Naive thymus-derived CD8-positive, alpha-beta T cell (primary cell): ENCODE results near the gene SCN4A. TPM values are rescaled to one million over a fixed set of nuclear protein-coding genes. Genes with fewer than 3 reads are reported as not detected.
A peak's percentile ranks its signal among the peaks of the same experiment; 100 is the strongest.

Experiments
- ATAC-seq, 2 donors: fragments of 150-1000 bp; cut with Tn5 transposase in 1 of 2; sonication (Bioruptor Pico), chemical (Tn5 transposase) in 1 of 2; 1 replicate in 1 of 2; 2 replicates in 1 of 2; pipeline ENCODE4 v1.10.0; 2021; ENCODE audit warnings: mild to moderate bottlenecking in 2 of 2, moderate library complexity in 2 of 2
- POLR2A ChIA-PET: fragments of 350-600 bp; sonication (Branson Sonifier 250); formaldehyde crosslinking; loops from one replicate; lab custom pipeline; 2021; ENCODE audit warnings: antibody characterized with exemption; lab: Charles Lee
- DNase-seq, 10 donors: peaks; one replicate each; pipeline versions ENCODE4 v3.0.0 to v3.0.0-alpha.2; 2020 to 2022
- H3K27ac Mint-ChIP-seq, 10 donors: one replicate each; pipeline ENCODE4 v1.8.0; 2020 to 2022; ENCODE audit warnings: mild to moderate bottlenecking in 10 of 10, mixed read lengths in 10 of 10, moderate library complexity in 4 of 10, inconsistent platforms in 1 of 10
- H3K27me3 Mint-ChIP-seq, 5 donors: one replicate each; pipeline ENCODE4 v1.8.0; 2021 to 2022; ENCODE audit warnings: mixed read lengths in 5 of 5
- H3K36me3 Mint-ChIP-seq, 3 donors: one replicate each; pipeline ENCODE4 v1.8.0; 2020 to 2022; ENCODE audit warnings: mixed read lengths in 3 of 3, mild to moderate bottlenecking in 2 of 3, inconsistent platforms in 1 of 3
- H3K4me1 Mint-ChIP-seq, 4 donors: one replicate each; pipeline ENCODE4 v1.8.0; 2021 to 2022; ENCODE audit warnings: mixed read lengths in 4 of 4
- H3K4me3 Mint-ChIP-seq, 10 donors: one replicate each; pipeline ENCODE4 v1.8.0; 2020 to 2022; ENCODE audit warnings: mild to moderate bottlenecking in 10 of 10, mixed read lengths in 10 of 10, moderate library complexity in 6 of 10, inconsistent platforms in 1 of 10
- H3K9me3 Mint-ChIP-seq, 9 donors: one replicate each; pipeline ENCODE4 v1.8.0; 2020 to 2022; ENCODE audit warnings: mixed read lengths in 9 of 9, mild to moderate bottlenecking in 3 of 9, inconsistent platforms in 1 of 9, moderate library complexity in 1 of 9
- polyA plus RNA-seq, 3 donors: library from polyadenylated mRNA; unstranded; fragments of 300-500 nt; fragmentation: Illumina TruSeq; gene quantifications; one replicate each; pipeline ENCODE4 v1.2.3, GENCODE V29; 2021
- total RNA-seq, 8 experiments: library from RNA in 2 of 8; stranded (reverse) in 2 of 8; gene quantifications; one replicate each; pipeline ENCODE4 v1.2.3 and lab custom pipeline; 2021 to 2026

SCN4A gene
- total and polyA plus RNA-seq, 5 experiments from 2014 or later = 0.05 to 0.22 TPM; not detected in 3

DNA sequence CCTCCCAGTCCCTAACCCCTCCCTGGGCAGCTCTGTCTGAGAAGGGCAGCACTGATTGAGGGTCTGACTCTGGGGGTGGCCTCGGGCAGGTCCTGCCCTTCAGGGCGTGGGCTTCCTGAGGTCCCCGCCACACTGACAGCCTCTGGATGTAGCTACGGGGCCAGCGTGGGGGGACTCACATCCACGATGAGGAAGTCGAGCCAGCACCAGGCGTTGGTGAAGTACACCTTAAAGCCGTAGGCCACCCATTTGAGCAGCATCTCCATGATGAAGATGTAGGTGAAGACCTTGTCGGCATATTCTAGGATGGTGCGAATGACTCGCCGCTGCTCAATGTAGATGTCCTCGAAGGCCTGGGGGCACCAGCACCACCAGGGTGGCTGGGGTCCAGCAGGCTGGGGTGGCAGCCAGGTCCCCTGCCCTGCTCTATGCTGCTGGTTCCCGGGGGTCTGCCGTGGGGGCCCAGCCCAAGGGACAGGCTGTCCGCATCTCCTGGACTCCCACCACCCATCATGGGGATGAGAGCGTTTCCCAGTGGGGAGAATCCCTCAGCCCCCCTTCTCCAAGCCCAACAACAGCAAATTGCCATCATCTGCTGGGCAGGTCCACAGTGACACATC, 24.9 kb downstream of the SCN4A start:
- POLR2A ChIA-PET = interaction anchor here (0.6 to 2.7 kb wide), 5 partner anchors 8 to 138 kb away, joined by 3 to 47 read pairs (median 13); partner anchors contain the start of genes CD79B, GH1 and ICAM2
- H3K9me3 Mint-ChIP-seq = no peaks in the 10 kb centered on the region
- H3K4me3 Mint-ChIP-seq = no peak overlapping the region

GRCh38 chr17:63946440-63947363, 26.0 kb downstream of the SCN4A start:
- Mint-ChIP-seq H3K4me1 (peaks cover 14 to 31% (median 23%) of the 10 kb centered on the region in 4 donors), H3K36me3 (no peaks in the 10 kb centered on the region), H3K27ac (peak overlapping the region in 6 of 10 donors; percentile 9 to 82 (median 64)), H3K27me3 (peaks cover 0 to 1% (median 0%) of the 10 kb centered on the region in 5 donors), H3K9me3 (no peaks in the 10 kb centered on the region), H3K4me3 (peak overlapping the region; percentile 61 to 82 (median 74))
- POLR2A ChIA-PET = interaction anchor here (0.5 to 2.7 kb wide), 16 partner anchors 8 to 359 kb away, joined by 3 to 47 read pairs (median 5); partner anchors contain the start of genes CD79B, GH1 and ICAM2
- DNase-seq = peak; percentile 16 to 72 (median 51)
- ATAC-seq = peak; percentile 86 to 88

More for the DNA sequence above, 24.9 kb downstream of the SCN4A start:
- ATAC-seq (no peak), DNase-seq (no peak)
- H3K4me1 Mint-ChIP-seq = peaks cover 13 to 35% (median 23%) of the 10 kb centered on the region in 4 donors
- H3K27me3 Mint-ChIP-seq = peaks cover 0 to 1% (median 0%) of the 10 kb centered on the region in 5 donors
- H3K36me3 Mint-ChIP-seq = no peaks in the 10 kb centered on the region
- no peak overlapping the region for H3K27ac Mint-ChIP-seq

- no peaks in the 10 kb centered on the region for H3K9me3 Mint-ChIP-seq
- peak overlapping the region in 7 of 10 donors; percentile 22 to 82 (median 72) for H3K4me3 Mint-ChIP-seq
- POLR2A ChIA-PET = interaction anchor here (0.5 to 2.7 kb wide), 15 partner anchors 9 to 358 kb away, joined by 3 to 47 read pairs (median 5); partner anchors contain the start of genes CD79B, GH1 and ICAM2
- H3K4me1 Mint-ChIP-seq = peaks cover 13 to 28% (median 23%) of the 10 kb centered on the region in 4 donors
- ATAC-seq = peak; percentile 27 to 35
- H3K27me3 Mint-ChIP-seq = peaks cover 0 to 1% (median 0%) of the 10 kb centered on the region in 5 donors
- DNase-seq = peak in 2 of 10 donors; percentile 9 to 50
- no peaks in the 10 kb centered on the region for H3K36me3 Mint-ChIP-seq
- H3K27ac Mint-ChIP-seq = peak overlapping the region in 3 of 10 donors; percentile 52 to 68 (median 59)
These were observed 26.8 kb downstream of the SCN4A start for GRCh38 chr17:63945784-63946439.

DNA sequence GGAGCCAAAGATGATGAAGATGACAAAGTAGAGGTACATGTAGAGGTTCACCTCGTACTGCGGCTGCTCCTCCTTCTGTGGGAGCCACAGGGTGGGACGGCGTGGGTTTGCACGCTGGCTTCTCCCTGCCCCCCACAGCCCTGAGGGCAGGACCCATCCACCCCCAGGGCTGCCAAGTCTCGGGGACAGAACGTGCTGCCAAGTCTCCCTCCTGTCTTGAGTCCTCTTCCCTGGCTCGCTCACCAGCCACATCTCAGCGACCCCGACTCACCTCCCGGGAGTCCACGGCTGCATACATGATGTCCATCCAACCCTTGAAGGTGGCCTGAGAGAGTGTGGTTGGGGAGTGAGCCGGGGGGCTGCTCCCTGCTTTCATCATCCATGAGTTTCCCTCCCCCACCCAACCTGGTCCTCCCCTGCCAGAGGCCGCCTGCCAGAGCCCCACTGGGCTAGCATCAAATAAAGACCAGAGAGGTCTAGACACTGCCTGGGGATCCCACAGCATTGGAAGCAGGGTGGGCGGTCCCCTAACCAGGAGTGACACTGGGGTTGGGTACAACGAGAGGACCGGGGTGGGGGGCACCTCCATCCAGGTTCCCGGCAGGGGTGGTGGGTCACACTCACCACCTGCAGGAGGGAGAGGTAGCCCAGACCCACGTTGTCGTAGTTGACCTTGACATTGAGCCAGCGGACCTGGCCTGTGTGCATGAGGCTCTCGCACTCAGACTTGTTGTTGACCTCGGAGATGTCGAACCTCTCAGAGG, 27.8 kb downstream of the SCN4A start:
- Mint-ChIP-seq H3K4me3 (peak overlapping the region in 6 of 10 donors; percentile 41 to 73 (median 66)), H3K9me3 (no peaks in the 10 kb centered on the region), H3K36me3 (no peaks in the 10 kb centered on the region), H3K27me3 (peaks cover 0 to 1% (median 0%) of the 10 kb centered on the region in 5 donors), H3K4me1 (peaks cover 11 to 27% (median 23%) of the 10 kb centered on the region in 4 donors), H3K27ac (peak overlapping the region in 2 of 10 donors; percentile 34 to 59)
- DNase-seq = no peak
- POLR2A ChIA-PET = interaction anchor here (1.3 to 2.7 kb wide), 2 partner anchors 8 to 14 kb away, joined by 3 to 47 read pairs; partner anchors contain the start of gene CD79B
- no peak for ATAC-seq

DNA sequence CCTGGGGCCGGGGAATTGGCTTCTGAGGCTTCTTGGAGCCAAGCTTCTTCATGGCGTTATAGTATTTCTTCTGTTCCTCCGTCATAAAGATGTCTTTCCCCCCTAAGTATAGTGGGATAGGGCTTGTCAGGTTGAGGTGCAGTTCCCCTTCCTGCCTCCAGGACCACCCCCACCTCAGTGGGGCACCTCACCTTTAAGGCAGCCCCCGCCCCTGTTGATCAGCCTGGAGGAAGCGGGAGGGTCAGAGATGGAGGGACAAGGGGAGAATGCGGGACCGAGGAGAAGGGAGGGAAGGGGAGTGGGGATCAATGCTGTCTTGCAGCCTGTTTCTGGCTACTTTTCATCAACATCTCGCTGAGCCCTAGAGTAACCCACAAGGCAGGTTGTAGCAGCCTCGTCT, 29.0 kb downstream of the SCN4A start:
- Mint-ChIP-seq H3K36me3 (no peaks in the 10 kb centered on the region), H3K27ac (no peak overlapping the region)

DNA sequence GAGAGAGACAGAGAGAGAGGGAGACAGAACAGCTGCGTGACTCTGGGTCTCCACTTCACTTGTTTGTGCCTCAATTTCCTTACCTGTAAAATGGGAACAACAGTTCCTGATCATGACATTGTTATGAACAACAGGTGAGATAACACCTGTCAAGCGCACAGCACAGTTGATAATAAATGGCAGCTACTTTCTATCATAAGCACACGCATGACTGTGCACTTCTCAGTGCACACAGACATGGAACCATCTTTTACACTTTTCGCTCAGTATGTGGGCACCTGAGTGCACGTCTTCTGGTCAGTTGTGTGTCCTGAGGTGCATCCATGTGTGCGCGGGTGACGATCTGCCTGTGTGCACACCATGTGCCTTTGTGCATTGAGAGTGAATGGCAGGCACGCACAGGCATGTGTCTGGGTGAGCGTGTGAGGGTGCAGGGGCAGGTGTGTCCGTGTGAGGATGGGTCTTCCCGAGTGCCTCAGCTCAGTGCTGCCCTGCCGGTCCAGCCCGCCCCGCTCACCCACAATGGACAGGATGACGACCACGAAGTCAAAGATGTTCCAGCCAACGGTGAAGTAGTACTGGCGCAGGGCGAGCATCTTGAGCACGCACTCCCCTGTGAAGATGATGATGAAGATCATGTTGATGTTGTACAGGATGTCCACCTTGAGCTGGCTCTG, 30.3 kb downstream of the SCN4A start:
- DNase-seq (no peak), ATAC-seq (no peak)
- Mint-ChIP-seq H3K9me3 (no peaks in the 10 kb centered on the region), H3K4me3 (no peak overlapping the region), H3K27ac (peak overlapping the region in 2 of 10 donors; percentile 15 to 82), H3K27me3 (peaks cover 0 to 1% (median 0%) of the 10 kb centered on the region in 5 donors), H3K4me1 (peaks cover 18 to 47% (median 27%) of the 10 kb centered on the region in 4 donors), H3K36me3 (no peaks in the 10 kb centered on the region)
- POLR2A ChIA-PET = interaction anchor here (0.5 to 0.8 kb wide), 3 partner anchors 11 to 15 kb away, joined by 3 to 4 read pairs (median 3); partner anchors contain the start of gene CD79B

More for the DNA sequence above, 29.0 kb downstream of the SCN4A start:
- Mint-ChIP-seq H3K9me3 (no peaks in the 10 kb centered on the region), H3K27me3 (peaks cover 0 to 1% (median 0%) of the 10 kb centered on the region in 5 donors), H3K4me3 (no peak overlapping the region), H3K4me1 (peaks cover 13 to 37% (median 25%) of the 10 kb centered on the region in 4 donors)
- DNase-seq (no peak), ATAC-seq (no peak)
- POLR2A ChIA-PET = interaction anchor here (0.6 kb wide), 1 partner anchor 11 kb away, joined by 3 read pairs; no protein-coding TSS in a partner anchor

- no peak for ATAC-seq
These were observed 31.0 kb downstream of the SCN4A start for GRCh38 chr17:63941751-63942150.

DNA sequence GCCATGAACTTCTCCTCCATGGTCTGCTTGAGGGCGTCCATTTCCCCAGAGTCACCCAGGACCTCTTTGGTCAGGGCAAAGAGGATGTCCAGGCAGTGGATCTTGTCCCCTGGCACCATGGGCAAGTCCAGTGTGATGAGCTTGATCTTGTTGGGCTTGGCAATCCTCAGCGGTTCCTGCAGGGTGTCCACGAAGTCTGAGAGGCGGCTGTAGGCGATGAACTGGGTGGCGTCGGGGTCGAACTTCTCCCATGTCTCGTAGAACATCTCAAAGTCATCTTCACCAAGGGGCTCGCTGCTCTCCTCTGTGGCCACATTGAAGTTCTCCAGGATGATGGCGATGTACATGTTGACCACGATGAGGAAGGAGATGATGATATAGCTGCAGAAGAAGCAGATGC, 31.6 kb downstream of the SCN4A start:
- peaks cover 14 to 47% (median 20%) of the 10 kb centered on the region in 4 donors for H3K4me1 Mint-ChIP-seq
- H3K36me3 Mint-ChIP-seq = no peaks in the 10 kb centered on the region
- POLR2A ChIA-PET = no interaction called here
- H3K27ac Mint-ChIP-seq = no peak overlapping the region
- H3K9me3 Mint-ChIP-seq = no peaks in the 10 kb centered on the region
- H3K27me3 Mint-ChIP-seq = peaks cover 0 to 1% (median 0%) of the 10 kb centered on the region in 5 donors
- H3K4me3 Mint-ChIP-seq = no peak overlapping the region
- DNase-seq (no peak), ATAC-seq (no peak)

More at GRCh38 chr17:63941751-63942150, 31.0 kb downstream of the SCN4A start:
- Mint-ChIP-seq H3K9me3 (no peaks in the 10 kb centered on the region), H3K27me3 (peaks cover 0 to 1% (median 0%) of the 10 kb centered on the region in 5 donors), H3K4me3 (no peak overlapping the region), H3K4me1 (peaks cover 18 to 50% (median 25%) of the 10 kb centered on the region in 4 donors), H3K36me3 (no peaks in the 10 kb centered on the region), H3K27ac (no peak overlapping the region)
- no peak for DNase-seq
- POLR2A ChIA-PET = interaction anchor here (0.8 kb wide), 1 partner anchor 15 kb away, joined by 3 read pairs; no protein-coding TSS in a partner anchor

- POLR2A ChIA-PET = no interaction called here
- H3K4me1 Mint-ChIP-seq = peaks cover 9 to 46% (median 15%) of the 10 kb centered on the region in 4 donors
- peaks cover 0 to 1% (median 0%) of the 10 kb centered on the region in 5 donors for H3K27me3 Mint-ChIP-seq
These were observed 32.1 kb downstream of the SCN4A start for GRCh38 chr17:63940584-63940983.

GRCh38 chr17:63939884-63940283, 32.8 kb downstream of the SCN4A start:
- POLR2A ChIA-PET = no interaction called here
- no peaks in the 10 kb centered on the region for H3K36me3 Mint-ChIP-seq
- DNase-seq = no peak
- no peak for ATAC-seq
- no peak overlapping the region for H3K27ac Mint-ChIP-seq
- H3K27me3 Mint-ChIP-seq = peaks cover 0 to 1% (median 0%) of the 10 kb centered on the region in 5 donors
- H3K4me3 Mint-ChIP-seq = no peak overlapping the region
- H3K9me3 Mint-ChIP-seq = no peaks in the 10 kb centered on the region
- H3K4me1 Mint-ChIP-seq = peaks cover 6 to 44% (median 11%) of the 10 kb centered on the region in 4 donors

More at GRCh38 chr17:63940584-63940983, 32.1 kb downstream of the SCN4A start:
- H3K9me3 Mint-ChIP-seq = no peaks in the 10 kb centered on the region
- ATAC-seq (no peak), DNase-seq (no peak)
- H3K4me3 Mint-ChIP-seq = no peak overlapping the region
- no peak overlapping the region for H3K27ac Mint-ChIP-seq
- no peaks in the 10 kb centered on the region for H3K36me3 Mint-ChIP-seq
